KMS-11 (cell line): ENCODE results near the gene STK38L.
A peak's percentile ranks its signal among the peaks of the same experiment; 100 is the strongest.

Experiments
- H2AFZ ChIP-seq: fragments of 200-600 bp; sonication (generic); 2 replicates; pipeline ENCODE4 v1.6.1; 2016; ENCODE audit warnings: antibody characterized with exemption, mixed run types, low read depth
- H3K27ac ChIP-seq: fragments of 200-600 bp; sonication (generic); 2 replicates; pipeline ENCODE4 v1.6.1; 2016; ENCODE audit warnings: mild to moderate bottlenecking, mixed run types
- H3K27me3 ChIP-seq: fragments of 200-600 bp; sonication (generic); 2 replicates; pipeline ENCODE4 v1.6.1; 2017; ENCODE audit warnings: mild to moderate bottlenecking, low read depth, mixed run types, moderate library complexity; ENCODE audit not compliant: insufficient read depth
- H3K36me3 ChIP-seq: fragments of 200-600 bp; sonication (generic); 2 replicates; pipeline ENCODE4 v1.6.1; 2017; ENCODE audit warnings: mild to moderate bottlenecking, mixed run types; ENCODE audit not compliant: insufficient read depth
- H3K4me1 ChIP-seq: fragments of 200-600 bp; sonication (generic); 2 replicates; pipeline ENCODE4 v1.6.1; 2016; ENCODE audit warnings: mild to moderate bottlenecking, low read depth, mixed run types; ENCODE audit not compliant: poor library complexity, severe bottlenecking
- H3K4me2 ChIP-seq: fragments of 200-600 bp; sonication (generic); 2 replicates; pipeline ENCODE4 v1.7.0; 2016; ENCODE audit warnings: mild to moderate bottlenecking, mixed run types
- H3K4me3 ChIP-seq: fragments of 200-600 bp; sonication (generic); IDR thresholded peaks from 2 replicates; pipeline ENCODE4 v1.6.1; 2017; ENCODE audit warnings: low read depth, low read length, mixed read lengths; ENCODE audit not compliant: insufficient read depth
- H3K79me2 ChIP-seq: fragments of 200-600 bp; sonication (generic); 2 replicates; pipeline ENCODE4 v1.6.1; 2016; ENCODE audit warnings: low read depth, mixed run types; ENCODE audit not compliant: insufficient read depth
- H3K9ac ChIP-seq: fragments of 200-600 bp; sonication (generic); 2 replicates; pipeline ENCODE4 v1.6.1; 2016; ENCODE audit warnings: mild to moderate bottlenecking, mixed run types
- H4K20me1 ChIP-seq: fragments of 200-600 bp; sonication (generic); 2 replicates; pipeline ENCODE4 v1.6.1; 2016; ENCODE audit warnings: mild to moderate bottlenecking, mixed run types; ENCODE audit not compliant: insufficient read depth
- CTCF ChIP-seq: fragments of 200-600 bp; sonication (generic); conservative IDR thresholded peaks from 2 replicates; pipeline ENCODE4 v1.6.1; 2017; ENCODE audit warnings: low read depth, mild to moderate bottlenecking, antibody characterized with exemption, low read length, moderate library complexity, mixed read lengths

The STK38L gene

GRCh38 chr12:27304856-27305255 lies 60.8 kb downstream of the STK38L start:
- no peak overlapping the region for H3K4me2 ChIP-seq
- H3K27ac ChIP-seq, result no peak overlapping the region; the same call in 1 of the 2 replicates
- no peak overlapping the region for H2AFZ ChIP-seq
- no peak overlapping the region for H3K9ac ChIP-seq
- no peaks in the 10 kb centered on the region for H4K20me1 ChIP-seq
- no peaks in the 10 kb centered on the region for H3K27me3 ChIP-seq
- H3K4me1 ChIP-seq, result peaks cover 51% of the 10 kb centered on the region
- no peaks in the 10 kb centered on the region for H3K79me2 ChIP-seq
- H3K4me3 ChIP-seq, result no peak overlapping the region
- no peaks in the 10 kb centered on the region; the same call in 1 of the 2 replicates for H3K36me3 ChIP-seq
- TF ChIP-seq CTCF, result no peak

DNA sequence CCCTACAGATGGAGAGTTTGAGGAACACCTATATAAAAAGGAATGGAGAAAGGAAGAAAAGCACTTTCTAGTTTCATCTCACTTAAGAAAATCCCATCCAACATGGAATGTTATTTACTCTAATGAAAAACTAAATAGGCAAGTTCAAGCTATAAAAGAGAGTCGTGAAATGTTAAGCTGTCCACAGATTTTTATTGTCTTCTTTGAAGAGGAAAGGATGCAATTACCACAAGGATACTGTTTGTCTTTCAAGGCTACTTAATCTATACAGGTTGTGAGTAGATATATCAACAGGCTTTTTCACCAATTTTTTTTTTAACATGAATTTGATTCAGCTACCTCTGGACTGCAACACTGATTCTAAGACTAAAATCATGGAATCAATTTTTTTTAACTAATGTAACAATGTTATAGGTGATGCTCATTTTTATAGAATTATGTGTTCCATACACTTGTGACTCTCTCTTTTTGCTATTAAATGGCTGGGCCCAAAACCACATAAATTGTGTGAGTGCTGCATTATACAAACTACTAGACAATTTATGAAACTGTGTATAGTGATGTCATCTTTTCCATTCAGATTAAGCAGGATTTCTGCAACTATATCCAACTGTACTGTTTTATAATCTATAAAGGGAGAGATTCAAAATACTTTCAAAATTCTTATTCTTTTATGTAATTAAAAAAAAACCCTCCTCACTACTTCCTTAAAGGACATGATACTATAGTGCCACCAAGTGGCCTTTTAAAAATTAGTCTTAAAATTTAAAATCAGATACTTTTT lies 61.8 kb downstream of the STK38L start:
- no peaks in the 10 kb centered on the region for H3K79me2 ChIP-seq
- H3K9ac ChIP-seq, result no peak overlapping the region
- H3K4me1 ChIP-seq, result peaks cover 59% of the 10 kb centered on the region
- H3K4me2 ChIP-seq, result 0 out of 2 replicates have a peak overlapping the region, but pooled peaks have one; percentile 41
- peak; percentile 51; the same call in 1 of the 2 replicates for TF ChIP-seq CTCF
- no peaks in the 10 kb centered on the region for H3K27me3 ChIP-seq
- H4K20me1 ChIP-seq, result no peaks in the 10 kb centered on the region
- no peaks in the 10 kb centered on the region; the same call in 1 of the 2 replicates for H3K36me3 ChIP-seq
- no peak overlapping the region for H2AFZ ChIP-seq
- H3K4me3 ChIP-seq, result no peak overlapping the region
- H3K27ac ChIP-seq, result no peak overlapping the region

DNA sequence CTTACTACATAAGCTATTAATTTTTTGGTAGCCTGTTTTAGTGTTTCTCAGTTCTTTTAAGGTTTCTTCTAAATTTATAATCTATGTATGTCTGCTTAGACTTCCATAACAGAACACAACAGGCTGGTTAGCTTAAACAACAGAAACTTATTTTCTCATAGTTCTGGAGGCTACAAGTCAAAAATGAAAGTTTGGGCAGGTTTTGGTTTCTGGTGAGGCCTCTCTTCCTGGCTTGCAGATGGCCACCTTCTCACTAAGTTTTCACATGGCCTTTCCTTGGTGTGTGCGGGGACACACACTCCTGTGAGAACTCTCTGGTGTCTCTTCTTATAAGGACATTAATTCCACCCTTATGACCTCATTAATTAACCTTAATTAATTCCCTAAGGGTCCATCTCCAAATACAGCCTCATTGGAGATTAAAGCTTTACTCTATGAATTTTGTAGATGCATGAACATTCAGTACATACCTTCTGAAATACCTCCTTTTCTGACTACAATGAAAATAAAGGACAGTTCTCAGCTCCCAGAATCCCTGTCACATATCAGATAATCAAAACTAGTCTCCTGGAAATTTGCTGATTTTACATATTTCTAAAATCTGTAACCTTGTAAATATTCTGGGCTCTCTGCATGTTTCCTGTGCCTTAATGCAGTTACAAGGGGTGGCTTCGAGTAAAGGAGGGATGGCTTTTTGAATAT lies 65.4 kb downstream of the STK38L start:
- H3K36me3 ChIP-seq, result no peaks in the 10 kb centered on the region; the same call in 1 of the 2 replicates
- H3K4me2 ChIP-seq, result peak overlapping the region; percentile 40

GRCh38 chr12:27309995-27310315 lies 65.9 kb downstream of the STK38L start:
- H4K20me1 ChIP-seq, result no peaks in the 10 kb centered on the region
- H3K4me3 ChIP-seq, result no peak overlapping the region
- peaks cover 53% of the 10 kb centered on the region for H3K4me1 ChIP-seq
- no peaks in the 10 kb centered on the region; the same call in 1 of the 2 replicates for H3K36me3 ChIP-seq
- H2AFZ ChIP-seq, result no peak overlapping the region
- H3K79me2 ChIP-seq, result no peaks in the 10 kb centered on the region
- no peak for TF ChIP-seq CTCF
- H3K27me3 ChIP-seq, result no peaks in the 10 kb centered on the region
- H3K27ac ChIP-seq, result peak overlapping the region; percentile 19; the same call in 1 of the 2 replicates
- peak overlapping the region; percentile 40; the same call in 1 of the 2 replicates for H3K4me2 ChIP-seq
- H3K9ac ChIP-seq, result no peak overlapping the region

More for the DNA sequence above, 65.4 kb downstream of the STK38L start:
- Histone ChIP-seq H4K20me1 (no peaks in the 10 kb centered on the region), H3K9ac (no peak overlapping the region), H2AFZ (no peak overlapping the region), H3K27me3 (no peaks in the 10 kb centered on the region), H3K27ac (peak overlapping the region; percentile 19; the same call in 1 of the 2 replicates), H3K79me2 (no peaks in the 10 kb centered on the region), H3K4me1 (peaks cover 56% of the 10 kb centered on the region), H3K4me3 (no peak overlapping the region)
- no peak for TF ChIP-seq CTCF
